ENCODE data around the gene OSBPL5.

- no peak for TF ChIP-seq FOXM1 (IDR thresholded peaks at IDR 0.05; ENCODE audit: borderline replicate concordance, low read depth)
- no peak for TF ChIP-seq YY1 (IDR thresholded peaks at IDR 0.05; ENCODE audit: low read depth)
- no peak for TF ChIP-seq EP300 (IDR thresholded peaks at IDR 0.05; ENCODE audit: borderline replicate concordance)
- TF ChIP-seq TAF1 (IDR thresholded peaks at IDR 0.05; ENCODE audit: low read depth), result no peak
- no peak for TF ChIP-seq CEBPB (IDR thresholded peaks at IDR 0.05)
Measured at GRCh38 chr11:3126901-3127691, 38.0 kb downstream of the OSBPL5 start.

Measured in Ishikawa (cell line).